PC-9 (cell line): ENCODE results near the gene MED16.

ENCODE experiments used
- EZH2 ChIP-seq: fragments of 200-600 bp; sonication (generic); IDR thresholded peaks from 2 replicates; pipeline ENCODE4 v1.8.0; 2017; ENCODE audit warnings: antibody characterized with exemption, low read depth
- TF ChIP-seq, protein P1 (sequence below): fragments of 200-600 bp; sonication (generic); conservative IDR thresholded peaks from 2 replicates; pipeline ENCODE4 v1.6.1; 2017; ENCODE audit warnings: mixed run types, antibody characterized with exemption, mild to moderate bottlenecking, moderate library complexity

GRCh38 chr19:868458-869244 is 24.3 kb downstream of the MED16 start:
- TF ChIP-seq, protein P1, sequence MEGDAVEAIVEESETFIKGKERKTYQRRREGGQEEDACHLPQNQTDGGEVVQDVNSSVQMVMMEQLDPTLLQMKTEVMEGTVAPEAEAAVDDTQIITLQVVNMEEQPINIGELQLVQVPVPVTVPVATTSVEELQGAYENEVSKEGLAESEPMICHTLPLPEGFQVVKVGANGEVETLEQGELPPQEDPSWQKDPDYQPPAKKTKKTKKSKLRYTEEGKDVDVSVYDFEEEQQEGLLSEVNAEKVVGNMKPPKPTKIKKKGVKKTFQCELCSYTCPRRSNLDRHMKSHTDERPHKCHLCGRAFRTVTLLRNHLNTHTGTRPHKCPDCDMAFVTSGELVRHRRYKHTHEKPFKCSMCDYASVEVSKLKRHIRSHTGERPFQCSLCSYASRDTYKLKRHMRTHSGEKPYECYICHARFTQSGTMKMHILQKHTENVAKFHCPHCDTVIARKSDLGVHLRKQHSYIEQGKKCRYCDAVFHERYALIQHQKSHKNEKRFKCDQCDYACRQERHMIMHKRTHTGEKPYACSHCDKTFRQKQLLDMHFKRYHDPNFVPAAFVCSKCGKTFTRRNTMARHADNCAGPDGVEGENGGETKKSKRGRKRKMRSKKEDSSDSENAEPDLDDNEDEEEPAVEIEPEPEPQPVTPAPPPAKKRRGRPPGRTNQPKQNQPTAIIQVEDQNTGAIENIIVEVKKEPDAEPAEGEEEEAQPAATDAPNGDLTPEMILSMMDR: no peak
- TF ChIP-seq EZH2: no peak
